SK-N-SH (cell line): Measurements from ENCODE around the gene ZDHHC18. TPM values are rescaled to one million over a fixed set of nuclear protein-coding genes. Genes with fewer than 3 reads are reported as not detected.

Experiments used
- CTCF ChIA-PET: fragments of 300-600, 350-600 bp; formaldehyde crosslinking; extraction: SDS; loops from one replicate; lab custom pipeline; 2021; lab: Yijun Ruan, JAX
- POLR2A ChIA-PET: fragments of 350-600 bp; sonication (Branson Sonifier 250); formaldehyde crosslinking; extraction: SDS; loops from one replicate; lab custom pipeline; 2020; ENCODE audit warnings: antibody characterized with exemption, inconsistent platforms; lab: Yijun Ruan, JAX
- DNase-seq: peaks from one replicate; pipeline ENCODE4 v3.0.0; 2012
- H2AFZ ChIP-seq: fragments of 200-600 bp; sonication (generic); 2 replicates; pipeline ENCODE4 v1.8.1; 2016; ENCODE audit warnings: antibody characterized with exemption, mild to moderate bottlenecking, low read depth
- H3F3A ChIP-seq: fragments of 200-600 bp; sonication (generic); replicated peaks from 2 replicates; pipeline ENCODE3; 2016; ENCODE audit warnings: antibody characterized with exemption, mild to moderate bottlenecking; ENCODE audit not compliant: insufficient read depth
- H3K27ac ChIP-seq, 2 experiments: fragments of 200-500 bp in 1 of 2; fragments of 200-600 bp in 1 of 2; sonication (Bioruptor generic) in 1 of 2; sonication (generic), shearing (Covaris generic) in 1 of 2; 2 replicates each; pipeline versions ENCODE4 v1.5.1 to v1.6.1; 2014 to 2016; ENCODE audit warnings: low read depth in 2 of 2, inconsistent platforms in 1 of 2, low read length in 1 of 2, mild to moderate bottlenecking in 1 of 2, mixed read lengths in 1 of 2
- H3K27me3 ChIP-seq: fragments of 200-600 bp; sonication (generic), shearing (Covaris generic); 2 replicates; pipeline ENCODE4 v1.6.1; 2016; ENCODE audit warnings: mixed run types; ENCODE audit not compliant: insufficient read depth
- H3K36me3 ChIP-seq, 2 experiments: fragments of 200-500 bp in 1 of 2; fragments of 200-600 bp in 1 of 2; sonication (Bioruptor generic) in 1 of 2; sonication (generic) in 1 of 2; replicated peaks in 1 of 2; 2 replicates each; pipeline versions ENCODE3 to v1.5.1; 2014 to 2016; ENCODE audit warnings: low read length in 1 of 2, mild to moderate bottlenecking in 1 of 2; ENCODE audit not compliant: insufficient read depth in 2 of 2, control insufficient read depth in 1 of 2
- H3K4me1 ChIP-seq, 2 experiments: fragments of 200-500 bp in 1 of 2; fragments of 200-600 bp in 1 of 2; sonication (Bioruptor generic) in 1 of 2; sonication (generic), shearing (Covaris generic) in 1 of 2; 2 replicates each; pipeline versions ENCODE4 v1.5.1 to v1.6.1; 2014 to 2016; ENCODE audit warnings: low read depth in 1 of 2, low read length in 1 of 2, mixed run types in 1 of 2; ENCODE audit not compliant: insufficient read depth in 2 of 2, control insufficient read depth in 1 of 2
- H3K4me2 ChIP-seq: fragments of 200-600 bp; sonication (generic), shearing (Covaris generic); 2 replicates; pipeline ENCODE4 v1.6.1; 2017; ENCODE audit warnings: mixed run types
- H3K4me3 ChIP-seq, 2 experiments: fragments of 200-500 bp in 1 of 2; fragments of 200-600 bp in 1 of 2; sonication (Bioruptor generic) in 1 of 2; sonication (generic), shearing (Covaris generic) in 1 of 2; 2 replicates each; pipeline versions ENCODE4 v1.5.1 to v1.8.1; 2014 to 2016; ENCODE audit warnings: low read depth in 2 of 2, inconsistent platforms in 1 of 2, low read length in 1 of 2, mild to moderate bottlenecking in 1 of 2, mixed read lengths in 1 of 2, moderate library complexity in 1 of 2
- H3K79me2 ChIP-seq: fragments of 200-600 bp; sonication (generic); 2 replicates; pipeline ENCODE4 v1.8.1; 2017; ENCODE audit warnings: mild to moderate bottlenecking; ENCODE audit not compliant: insufficient read depth
- H3K9ac ChIP-seq: fragments of 200-600 bp; sonication (generic); 2 replicates; pipeline ENCODE4 v1.6.1; 2017; ENCODE audit warnings: mixed run types
- H3K9me2 ChIP-seq: fragments of 200-600 bp; sonication (generic); 2 replicates; pipeline ENCODE4 v1.6.1; 2017; ENCODE audit warnings: mixed run types
- H3K9me3 ChIP-seq: fragments of 200-600 bp; sonication (generic); 2 replicates; pipeline ENCODE4 v1.6.1; 2017; ENCODE audit warnings: mixed run types, mild to moderate bottlenecking, moderate library complexity
- H4K20me1 ChIP-seq: fragments of 200-600 bp; sonication (generic); 2 replicates; pipeline ENCODE4 v1.6.1; 2017; ENCODE audit warnings: mild to moderate bottlenecking, mixed run types; ENCODE audit not compliant: insufficient read depth
- CTCF ChIP-seq: fragments of 200-600 bp; sonication (generic); IDR thresholded peaks from 2 replicates; pipeline ENCODE4 v1.6.1; 2017; ENCODE audit warnings: antibody characterized with exemption, mild to moderate bottlenecking, moderate library complexity
- EP300 ChIP-seq, 2 experiments: IDR thresholded peaks; 2 replicates each; pipeline versions ENCODE4 v1.4.0 to v1.6.1; 2012; ENCODE audit warnings: borderline replicate concordance in 1 of 2, low read depth in 1 of 2, low read length in 1 of 2
- EZH2phosphoT487 ChIP-seq: fragments of 200-600 bp; sonication (generic); IDR thresholded peaks from 2 replicates; pipeline ENCODE4 v1.6.1; 2017; ENCODE audit warnings: low read depth, mixed run types, mild to moderate bottlenecking, antibody characterized with exemption, moderate library complexity, borderline replicate concordance
- IRF3 ChIP-seq: fragments of 150-350 bp; IDR thresholded peaks from 2 replicates; pipeline ENCODE4 v1.6.1; 2016; ENCODE audit warnings: mild to moderate bottlenecking, low read depth, low read length
- MAX ChIP-seq: IDR thresholded peaks from 2 replicates; pipeline ENCODE4 v1.4.0; 2012; ENCODE audit warnings: low read depth
- MEF2A ChIP-seq: IDR thresholded peaks from 2 replicates; pipeline ENCODE4 v1.4.0; 2012; ENCODE audit warnings: low read depth, borderline replicate concordance
- MXI1 ChIP-seq: IDR thresholded peaks from 2 replicates; pipeline ENCODE4 v1.6.1; 2012; ENCODE audit warnings: mild to moderate bottlenecking, low read depth, low read length, improper control_type of control experiment
- PBX3 ChIP-seq: IDR thresholded peaks from 2 replicates; pipeline ENCODE4; 2012
- RAD21 ChIP-seq: IDR thresholded peaks from 2 replicates; pipeline ENCODE4 v1.6.1; 2012; ENCODE audit warnings: mild to moderate bottlenecking, low read length
- RFX5 ChIP-seq: IDR thresholded peaks from 2 replicates; pipeline ENCODE4 v1.6.1; 2012; ENCODE audit warnings: mild to moderate bottlenecking, improper control_type of control experiment, low read length
- SIN3A ChIP-seq: IDR thresholded peaks from 2 replicates; pipeline ENCODE4 v1.6.1; 2012; ENCODE audit warnings: low read depth, mild to moderate bottlenecking, low read length, moderate library complexity, borderline replicate concordance
- SMC3 ChIP-seq: IDR thresholded peaks from 2 replicates; pipeline ENCODE4 v1.6.1; 2012; ENCODE audit warnings: low read depth, low read length, improper control_type of control experiment
- TAF1 ChIP-seq: IDR thresholded peaks from 2 replicates; pipeline ENCODE4 v1.6.1; 2012; ENCODE audit warnings: low read depth, mild to moderate bottlenecking, low read length, moderate library complexity, borderline replicate concordance
- TCF12 ChIP-seq: IDR thresholded peaks from 2 replicates; pipeline ENCODE4 v1.4.0; 2012
- USF2 ChIP-seq: fragments of 150-350 bp; IDR thresholded peaks from 2 replicates; pipeline ENCODE4 v1.6.1; 2017; ENCODE audit warnings: antibody characterized with exemption, low read length, low read depth, borderline replicate concordance
- WGBS: methylation state at CpG from one replicate; pipeline ENCODE4 v1.1.6; 2017; ENCODE audit warnings: low lambda C conversion rate; 5-methylcytosine and 5-hydroxymethylcytosine counted together
- polyA plus RNA-seq, 3 experiments: library from polyadenylated mRNA; depleted of rRNA; stranded (reverse); fragments of >200 nt; gene quantifications; 2 replicates each; pipeline ENCODE4 v1.2.3, GENCODE V29; 2012

Gene ZDHHC18
- polyA plus RNA-seq, 1 of the 3 experiments (the other 2 are of a cell fraction): 33.0 TPM

- peaks cover 29 to 31% of the 10 kb centered on the region in 2 experiments for H3K4me1 ChIP-seq
- TF ChIP-seq TCF12: no peak
These were observed 38.0 kb upstream of the ZDHHC18 start for GRCh38 chr1:26788515-26788785.

GRCh38 chr1:26788836-26789611 lies 37.5 kb upstream of the ZDHHC18 start:
- H3K27me3 ChIP-seq: no peaks in the 10 kb centered on the region
- DNase-seq: peak; percentile 88
- H3K79me2 ChIP-seq: peaks cover 7% of the 10 kb centered on the region; the same call in 1 of the 2 replicates
- WGBS: 2% methylated on average over 19 of the region's 19 CpGs
- H4K20me1 ChIP-seq: no peaks in the 10 kb centered on the region
- H3K36me3 ChIP-seq: peaks cover under 1 to 10% of the 10 kb centered on the region in 2 experiments
- H2AFZ ChIP-seq: 0 out of 2 replicates have a peak overlapping the region, but pooled peaks have one; percentile 19
- peak overlapping the region; percentile 98 to 99 for H3K27ac ChIP-seq
- H3K4me1 ChIP-seq: peaks cover 25 to 26% of the 10 kb centered on the region in 2 experiments
- H3F3A ChIP-seq: peaks cover 33% of the 10 kb centered on the region
- TF ChIP-seq RFX5 (peak; percentile 61; the same call in 1 of the 2 replicates), SIN3A (peak; percentile 40; the same call in 1 of the 2 replicates), PBX3 (no peak), EP300 (IDR thresholded peaks at IDR 0.05; ENCODE audit: borderline replicate concordance in 1 of 2, low read depth in 1 of 2, low read length in 1 of 2) (no peak), IRF3 (no peak), EZH2phosphoT487 (no peak), USF2 (no peak), RAD21 (peak; percentile 99), MXI1 (peak; percentile 74; the same call in 1 of the 2 replicates), CTCF (peak; percentile 92), SMC3 (peak; percentile 98), MEF2A (no peak), TAF1 (peak; percentile 36; the same call in 1 of the 2 replicates), MAX (peak; percentile 28; the same call in 1 of the 2 replicates)
- ChIA-PET POLR2A (interaction anchor here (0.6 to 2.5 kb wide), 11 partner anchors 36 to 316 kb away, joined by 3 to 44 read pairs (median 3); partner anchors contain the start of gene ARID1A), CTCF (interaction anchor here (0.6 to 6.2 kb wide), 59 partner anchors 10 to 289 kb away, joined by 3 to 311 read pairs (median 5); partner anchors contain the start of gene RPS6KA1)
- no peaks in the 10 kb centered on the region for H3K9me3 ChIP-seq
- peak overlapping the region; percentile 96 for H3K4me2 ChIP-seq
- H3K9me2 ChIP-seq: no peaks in the 10 kb centered on the region
- H3K4me3 ChIP-seq: peak overlapping the region; percentile 71 to 88
- H3K9ac ChIP-seq: peak overlapping the region; percentile 91

More at GRCh38 chr1:26788515-26788785, 38.0 kb upstream of the ZDHHC18 start:
- H3K27ac ChIP-seq: peak overlapping the region; percentile 98 to 99
- peak overlapping the region; percentile 96 for H3K4me2 ChIP-seq
- H3K9ac ChIP-seq: peak overlapping the region; percentile 91
- no peaks in the 10 kb centered on the region for H4K20me1 ChIP-seq
- H3K79me2 ChIP-seq: peaks cover 7% of the 10 kb centered on the region; the same call in 1 of the 2 replicates
- peaks cover 0 to 15% of the 10 kb centered on the region in 2 experiments for H3K36me3 ChIP-seq
- no peak for DNase-seq
- ChIA-PET CTCF (interaction anchor here (0.6 to 6.2 kb wide), 55 partner anchors 10 to 288 kb away, joined by 3 to 311 read pairs (median 5); partner anchors contain the start of gene RPS6KA1), POLR2A (interaction anchor here (0.6 to 2.5 kb wide), 13 partner anchors 11 to 316 kb away, joined by 3 to 44 read pairs (median 3); partner anchors contain the start of gene ARID1A)
- peaks cover 34% of the 10 kb centered on the region for H3F3A ChIP-seq
- H3K27me3 ChIP-seq: no peaks in the 10 kb centered on the region
- H2AFZ ChIP-seq: no peak overlapping the region
- H3K9me3 ChIP-seq: no peaks in the 10 kb centered on the region
- no peaks in the 10 kb centered on the region for H3K9me2 ChIP-seq
- 13% methylated on average over 8 of the region's 10 CpGs for WGBS
- peak overlapping the region; percentile 71 to 88 for H3K4me3 ChIP-seq
